GM12878 (cell line): ENCODE data around the gene GNAI2.

Source experiments
- BCL11A ChIP-seq: IDR thresholded peaks from 2 replicates; pipeline ENCODE4 v1.6.1; 2011; ENCODE audit warnings: low read depth, low read length
- CBX3 ChIP-seq: fragments of 200-600 bp; sonication (generic); IDR thresholded peaks from 2 replicates; pipeline ENCODE4 v1.6.1; 2016; ENCODE audit warnings: low read depth, borderline replicate concordance
- CBX5 ChIP-seq: sonication (generic); IDR thresholded peaks from 2 replicates; pipeline ENCODE4 v1.6.1; 2016; ENCODE audit warnings: low read depth, moderate library complexity, mild to moderate bottlenecking, inconsistent platforms
- EP300 ChIP-seq, 2 experiments: fragments of 150-350 bp in 1 of 2; IDR thresholded peaks; 2 replicates each; pipeline ENCODE4 v1.6.1; 2011 to 2012; ENCODE audit warnings: low read depth in 2 of 2, low read length in 2 of 2, borderline replicate concordance in 1 of 2, improper control_type of control experiment in 1 of 2, inconsistent platforms in 1 of 2; ENCODE audit not compliant: control insufficient read depth in 1 of 2
- HDAC2 ChIP-seq: fragments of 200-600 bp; sonication (generic); IDR thresholded peaks from 2 replicates; pipeline ENCODE4 v1.6.1; 2017
- NKRF ChIP-seq: fragments of 450-650 bp; conservative IDR thresholded peaks from 2 replicates; pipeline ENCODE4 v1.6.1; 2017; ENCODE audit warnings: mild to moderate bottlenecking, moderate library complexity
- NR2C2 ChIP-seq: IDR thresholded peaks from 2 replicates; pipeline ENCODE4 v1.6.1; 2011; ENCODE audit warnings: borderline replicate concordance, low read depth; ENCODE audit not compliant: control insufficient read depth, insufficient read length
- PBX3 ChIP-seq: IDR thresholded peaks from 2 replicates; pipeline ENCODE4 v1.6.1; 2011; ENCODE audit warnings: mild to moderate bottlenecking, low read depth, low read length, moderate library complexity; ENCODE audit not compliant: insufficient replicate concordance
- POLR2A ChIP-seq: IDR thresholded peaks from 2 replicates; pipeline ENCODE4 v1.6.1; 2011; ENCODE audit warnings: low read depth, mild to moderate bottlenecking, low read length
- POLR2AphosphoS5 ChIP-seq: IDR thresholded peaks from 2 replicates; pipeline ENCODE4 v1.6.1; 2011; ENCODE audit warnings: mild to moderate bottlenecking, low read length, inconsistent platforms
- RCOR1 ChIP-seq: conservative IDR thresholded peaks from 2 replicates; pipeline ENCODE4 v1.6.1; 2012; ENCODE audit warnings: low read depth, low read length, improper control_type of control experiment
- ZNF217 ChIP-seq: fragments of 450-650 bp; IDR thresholded peaks from 2 replicates; pipeline ENCODE4 v1.6.1; 2017; ENCODE audit warnings: antibody characterized with exemption, mild to moderate bottlenecking
- ZNF24 ChIP-seq: fragments of 450-650 bp; IDR thresholded peaks from 2 replicates; pipeline ENCODE4 v1.6.1; 2017; ENCODE audit warnings: antibody characterized with exemption, mild to moderate bottlenecking
- TF ChIP-seq, protein P1 (sequence below): IDR thresholded peaks from 2 replicates; pipeline ENCODE4 v1.6.1; 2011; ENCODE audit warnings: low read depth, low read length, improper control_type of control experiment, borderline replicate concordance

DNA sequence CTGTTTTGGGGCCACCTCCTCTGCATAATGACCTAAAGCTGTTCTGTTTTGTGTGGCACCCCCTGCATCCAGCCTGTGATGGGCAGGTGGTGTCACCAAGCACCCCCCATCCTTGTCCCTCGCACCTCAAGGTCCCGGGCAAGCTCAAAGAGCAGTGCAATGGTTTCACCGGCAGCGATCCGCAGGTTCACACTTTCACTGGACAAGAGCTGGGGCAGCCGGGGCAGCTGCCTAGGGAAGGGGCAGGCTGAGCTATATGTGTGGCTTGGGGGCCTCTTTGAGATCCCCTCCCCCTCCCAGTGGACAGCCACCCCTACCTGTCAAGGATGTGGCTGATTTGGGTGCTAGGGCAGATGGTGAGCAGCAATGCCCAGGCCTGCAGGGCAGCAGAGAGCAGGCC, 53.1 kb downstream of the GNAI2 start:
- TF ChIP-seq POLR2AphosphoS5 = no peak
- no peak for TF ChIP-seq CBX5
- TF ChIP-seq POLR2A = no peak
- no peak for TF ChIP-seq PBX3
- TF ChIP-seq ZNF217 = no peak
- TF ChIP-seq NR2C2 = no peak
- no peak for TF ChIP-seq RCOR1
- TF ChIP-seq ZNF24 = no peak
- TF ChIP-seq HDAC2 = no peak
- TF ChIP-seq BCL11A = no peak
- TF ChIP-seq EP300 (IDR thresholded peaks at IDR 0.05; ENCODE audit: borderline replicate concordance in 1 of 2, control insufficient read depth in 1 of 2, low read depth in 2 of 2, low read length in 2 of 2) = no peak
- TF ChIP-seq CBX3 = no peak
- TF ChIP-seq NKRF = no peak
- TF ChIP-seq, protein P1, sequence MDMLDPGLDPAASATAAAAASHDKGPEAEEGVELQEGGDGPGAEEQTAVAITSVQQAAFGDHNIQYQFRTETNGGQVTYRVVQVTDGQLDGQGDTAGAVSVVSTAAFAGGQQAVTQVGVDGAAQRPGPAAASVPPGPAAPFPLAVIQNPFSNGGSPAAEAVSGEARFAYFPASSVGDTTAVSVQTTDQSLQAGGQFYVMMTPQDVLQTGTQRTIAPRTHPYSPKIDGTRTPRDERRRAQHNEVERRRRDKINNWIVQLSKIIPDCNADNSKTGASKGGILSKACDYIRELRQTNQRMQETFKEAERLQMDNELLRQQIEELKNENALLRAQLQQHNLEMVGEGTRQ = no peak
